ENCODE measurements around the gene OS9. TPM values are rescaled to one million over a fixed set of nuclear protein-coding genes. Genes with fewer than 3 reads are reported as not detected.

OS9 gene
- total RNA-seq, 2 experiments from 2014 or later, result 108 to 112 TPM

GRCh38 chr12:57744777-57745484 is 51.0 kb downstream of the OS9 start, which contains the start of gene TSPAN31:
TSPAN31 (plus strand) TSS chr12:57745039; CDS start chr12:57745155, 116 bp downstream.
- Mint-ChIP-seq H3K27me3 (no peaks in the 10 kb centered on the region), H3K4me3 (peak within 1 kb of the TSS; percentile 94), H3K4me1 (ENCODE audit: low read depth) (peaks cover 61% of the 10 kb centered on the region), H3K27ac (peak within 1 kb of the TSS; percentile 94), H3K9me3 (no peaks in the 10 kb centered on the region), H3K36me3 (ENCODE audit: low read depth) (peaks cover 53% of the 10 kb centered on the region)
- peak within 1 kb of the TSS; percentile 84 to 96 for H3K27ac ChIP-seq (ENCODE audit: low read depth in 1 of 2, low read length in 2 of 2)
- intact Hi-C loops (cut with DNase I, micrococcal nuclease), result loop anchor here in 1 of 2 experiments (5.0 kb wide), 2 partner anchors 53 to 118 kb away; partner anchors contain the start of gene OS9
- H3K27me3 ChIP-seq (ENCODE audit: control insufficient read depth in 1 of 2, insufficient read depth in 2 of 2, low read length in 2 of 2), result no peaks in the 10 kb centered on the region
- no peaks in the 10 kb centered on the region for H3K9me3 ChIP-seq (ENCODE audit: control insufficient read depth in 1 of 2, insufficient read depth in 1 of 2, low read length in 2 of 2)
- peaks cover 54% of the 10 kb centered on the region for H3K4me1 ChIP-seq (ENCODE audit: insufficient read depth, low read length)
- peaks cover 36% of the 10 kb centered on the region for H3K36me3 ChIP-seq (ENCODE audit: insufficient read depth, low read length)
- ChIA-PET CTCF (interaction anchor here (0.8 to 2.5 kb wide), 3 partner anchors 12 to 52 kb away, joined by 3 to 15 read pairs (median 6); no protein-coding TSS in a partner anchor), POLR2A (interaction anchor here (0.7 to 2.5 kb wide), 14 partner anchors 10 to 224 kb away, joined by 3 to 28 read pairs (median 4); partner anchors contain the start of genes ATP23, CTDSP2, DCTN2 and DDIT3)
- DNase-seq (peak; percentile 82 to 98 (median 92)), ATAC-seq (ENCODE audit: poor library complexity) (peak; percentile 80)
- peak within 1 kb of the TSS; percentile 83 for H3K4me3 ChIP-seq (ENCODE audit: low read length)
- TF ChIP-seq CTCF (IDR thresholded peaks at IDR 0.05), result no peak

GRCh38 chr12:57745485-57745881 is 51.6 kb downstream of the OS9 start:
- Mint-ChIP-seq H3K9me3 (no peaks in the 10 kb centered on the region), H3K27ac (peak overlapping the region; percentile 94), H3K36me3 (ENCODE audit: low read depth) (peaks cover 58% of the 10 kb centered on the region), H3K4me1 (ENCODE audit: low read depth) (peaks cover 60% of the 10 kb centered on the region), H3K4me3 (peak overlapping the region; percentile 94), H3K27me3 (no peaks in the 10 kb centered on the region)
- Histone ChIP-seq H3K27ac (ENCODE audit: low read depth in 1 of 2, low read length in 2 of 2) (peak overlapping the region; percentile 84 to 96), H3K4me3 (ENCODE audit: low read length) (peak overlapping the region; percentile 83), H3K27me3 (ENCODE audit: control insufficient read depth in 1 of 2, insufficient read depth in 2 of 2, low read length in 2 of 2) (no peaks in the 10 kb centered on the region), H3K36me3 (ENCODE audit: insufficient read depth, low read length) (peaks cover 36% of the 10 kb centered on the region), H3K9me3 (ENCODE audit: control insufficient read depth in 1 of 2, insufficient read depth in 1 of 2, low read length in 2 of 2) (no peaks in the 10 kb centered on the region), H3K4me1 (ENCODE audit: insufficient read depth, low read length) (peaks cover 49% of the 10 kb centered on the region)
- ChIA-PET POLR2A (interaction anchor here (0.7 to 2.5 kb wide), 12 partner anchors 10 to 225 kb away, joined by 3 to 28 read pairs (median 4); partner anchors contain the start of genes ATP23, CTDSP2, DDIT3 and MARCHF9), CTCF (interaction anchor here (0.8 to 2.5 kb wide), 3 partner anchors 11 to 52 kb away, joined by 3 to 15 read pairs (median 6); no protein-coding TSS in a partner anchor)
- no peak for TF ChIP-seq CTCF (IDR thresholded peaks at IDR 0.05)
- DNase-seq, result no peak
- ATAC-seq (ENCODE audit: poor library complexity), result no peak
- intact Hi-C loops (cut with DNase I, micrococcal nuclease), result no loop called here

- Mint-ChIP-seq H3K36me3 (ENCODE audit: low read depth) (peaks cover 58% of the 10 kb centered on the region), H3K27ac (peak overlapping the region; percentile 94), H3K27me3 (no peaks in the 10 kb centered on the region), H3K4me1 (ENCODE audit: low read depth) (peaks cover 60% of the 10 kb centered on the region), H3K9me3 (no peaks in the 10 kb centered on the region), H3K4me3 (peak overlapping the region; percentile 94)
- no peaks in the 10 kb centered on the region for H3K9me3 ChIP-seq (ENCODE audit: control insufficient read depth in 1 of 2, insufficient read depth in 1 of 2, low read length in 2 of 2)
- H3K36me3 ChIP-seq (ENCODE audit: insufficient read depth, low read length), result peaks cover 38% of the 10 kb centered on the region
- no peaks in the 10 kb centered on the region for H3K27me3 ChIP-seq (ENCODE audit: control insufficient read depth in 1 of 2, insufficient read depth in 2 of 2, low read length in 2 of 2)
- ChIA-PET CTCF (interaction anchor here (1.9 to 2.5 kb wide), 2 partner anchors 11 to 13 kb away, joined by 6 to 15 read pairs; no protein-coding TSS in a partner anchor), POLR2A (interaction anchor here (2.5 kb wide), 1 partner anchor 9 kb away, joined by 28 read pairs; the partner anchor contains the start of gene MARCHF9)
- no peak for DNase-seq
- H3K4me3 ChIP-seq (ENCODE audit: low read length), result no peak overlapping the region
- no peak for TF ChIP-seq CTCF (IDR thresholded peaks at IDR 0.05)
- peaks cover 48% of the 10 kb centered on the region for H3K4me1 ChIP-seq (ENCODE audit: insufficient read depth, low read length)
- H3K27ac ChIP-seq (ENCODE audit: low read depth in 1 of 2, low read length in 2 of 2), result peak overlapping the region; percentile 84 to 96
- no peak for ATAC-seq (ENCODE audit: poor library complexity)
- intact Hi-C loops (cut with DNase I, micrococcal nuclease), result no loop called here
These were observed 52.1 kb downstream of the OS9 start for GRCh38 chr12:57746025-57746424.
